Choroid plexus epithelial cell (primary cell): ENCODE measurements around the gene CSGALNACT2.

Experiments
- DNase-seq: peaks from one replicate; pipeline ENCODE4 v3.0.0-alpha.2; 2010; ENCODE audit warnings: low read depth
- H3K4me3 ChIP-seq: 2 replicates; pipeline ENCODE4 v1.5.1; 2011; ENCODE audit warnings: low read depth, mild to moderate bottlenecking, control low read depth, low read length, moderate library complexity
- TF ChIP-seq, protein P1 (sequence below): conservative IDR thresholded peaks from 2 replicates; pipeline ENCODE4 v1.5.1; 2011; ENCODE audit warnings: low read depth, mild to moderate bottlenecking, control low read depth, inconsistent platforms, low read length, moderate library complexity

The CSGALNACT2 gene, protein sequence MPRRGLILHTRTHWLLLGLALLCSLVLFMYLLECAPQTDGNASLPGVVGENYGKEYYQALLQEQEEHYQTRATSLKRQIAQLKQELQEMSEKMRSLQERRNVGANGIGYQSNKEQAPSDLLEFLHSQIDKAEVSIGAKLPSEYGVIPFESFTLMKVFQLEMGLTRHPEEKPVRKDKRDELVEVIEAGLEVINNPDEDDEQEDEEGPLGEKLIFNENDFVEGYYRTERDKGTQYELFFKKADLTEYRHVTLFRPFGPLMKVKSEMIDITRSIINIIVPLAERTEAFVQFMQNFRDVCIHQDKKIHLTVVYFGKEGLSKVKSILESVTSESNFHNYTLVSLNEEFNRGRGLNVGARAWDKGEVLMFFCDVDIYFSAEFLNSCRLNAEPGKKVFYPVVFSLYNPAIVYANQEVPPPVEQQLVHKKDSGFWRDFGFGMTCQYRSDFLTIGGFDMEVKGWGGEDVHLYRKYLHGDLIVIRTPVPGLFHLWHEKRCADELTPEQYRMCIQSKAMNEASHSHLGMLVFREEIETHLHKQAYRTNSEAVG

DNA sequence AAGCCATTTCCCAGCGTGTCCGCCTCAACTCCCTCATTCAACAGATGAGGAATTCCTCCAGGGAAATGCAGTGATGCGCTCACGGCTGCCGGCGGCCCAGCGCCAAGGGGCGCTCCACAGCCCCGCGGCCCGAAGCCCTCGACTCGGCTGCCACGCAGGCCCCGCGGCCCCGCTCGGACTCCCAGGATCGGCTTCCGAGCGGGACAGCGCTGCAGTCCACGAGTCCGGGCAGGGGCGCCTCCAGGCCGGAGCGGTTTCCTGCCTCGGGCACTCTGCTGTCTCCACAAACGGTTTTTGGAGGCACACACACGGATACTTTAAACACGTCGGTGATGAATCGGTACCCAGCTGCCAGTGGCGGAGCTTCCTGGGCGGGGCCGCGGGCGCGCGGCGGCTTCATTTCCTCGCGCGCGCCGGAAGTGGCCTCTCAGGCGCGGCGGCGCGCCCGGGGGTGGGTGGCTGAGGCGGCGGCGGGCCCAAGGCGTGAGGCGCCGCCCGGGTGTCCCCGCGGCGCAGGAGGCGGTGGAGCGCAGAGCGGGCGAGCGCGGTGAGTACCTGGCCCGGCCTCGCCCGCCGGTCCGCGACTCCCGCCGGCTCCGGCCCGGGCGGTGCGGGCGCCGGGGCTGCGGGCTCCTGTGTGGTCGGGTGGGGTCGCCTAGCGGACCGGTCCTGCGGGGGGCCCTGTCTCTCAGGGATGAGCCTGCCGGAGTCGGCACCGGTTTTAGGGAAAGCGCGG lies at the start of gene CSGALNACT2:
Gene CSGALNACT2 (plus strand): TSS at position 425 of the 736 bp plus-strand sequence. CDS start 16,705 bp downstream, outside the sequence.
- peak; percentile 83 for DNase-seq
- TF ChIP-seq, protein P1, sequence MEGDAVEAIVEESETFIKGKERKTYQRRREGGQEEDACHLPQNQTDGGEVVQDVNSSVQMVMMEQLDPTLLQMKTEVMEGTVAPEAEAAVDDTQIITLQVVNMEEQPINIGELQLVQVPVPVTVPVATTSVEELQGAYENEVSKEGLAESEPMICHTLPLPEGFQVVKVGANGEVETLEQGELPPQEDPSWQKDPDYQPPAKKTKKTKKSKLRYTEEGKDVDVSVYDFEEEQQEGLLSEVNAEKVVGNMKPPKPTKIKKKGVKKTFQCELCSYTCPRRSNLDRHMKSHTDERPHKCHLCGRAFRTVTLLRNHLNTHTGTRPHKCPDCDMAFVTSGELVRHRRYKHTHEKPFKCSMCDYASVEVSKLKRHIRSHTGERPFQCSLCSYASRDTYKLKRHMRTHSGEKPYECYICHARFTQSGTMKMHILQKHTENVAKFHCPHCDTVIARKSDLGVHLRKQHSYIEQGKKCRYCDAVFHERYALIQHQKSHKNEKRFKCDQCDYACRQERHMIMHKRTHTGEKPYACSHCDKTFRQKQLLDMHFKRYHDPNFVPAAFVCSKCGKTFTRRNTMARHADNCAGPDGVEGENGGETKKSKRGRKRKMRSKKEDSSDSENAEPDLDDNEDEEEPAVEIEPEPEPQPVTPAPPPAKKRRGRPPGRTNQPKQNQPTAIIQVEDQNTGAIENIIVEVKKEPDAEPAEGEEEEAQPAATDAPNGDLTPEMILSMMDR: no peak
- peak within 1 kb of the TSS; percentile 86 for H3K4me3 ChIP-seq

DNA sequence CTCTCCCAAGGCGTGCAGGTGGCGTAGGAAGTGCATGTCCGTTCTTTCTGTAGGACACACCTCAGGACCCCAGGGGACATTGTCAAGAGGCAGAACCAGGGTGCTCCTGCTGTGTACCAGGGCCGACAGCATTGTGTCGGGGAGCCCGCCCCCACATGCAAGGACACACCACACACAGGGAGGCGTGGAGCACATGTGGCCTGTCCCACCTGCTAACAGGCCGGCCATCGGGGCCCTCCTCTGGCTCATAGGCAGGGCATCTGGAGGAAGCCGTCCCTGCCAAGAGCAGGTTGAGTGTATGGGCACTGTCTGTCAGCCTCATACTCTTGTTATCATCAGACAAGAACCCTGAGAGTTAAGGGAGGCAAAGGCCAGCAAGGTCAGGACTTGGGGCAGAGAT lies 48.7 kb upstream of the CSGALNACT2 start:
- DNase-seq: no peak

DNA sequence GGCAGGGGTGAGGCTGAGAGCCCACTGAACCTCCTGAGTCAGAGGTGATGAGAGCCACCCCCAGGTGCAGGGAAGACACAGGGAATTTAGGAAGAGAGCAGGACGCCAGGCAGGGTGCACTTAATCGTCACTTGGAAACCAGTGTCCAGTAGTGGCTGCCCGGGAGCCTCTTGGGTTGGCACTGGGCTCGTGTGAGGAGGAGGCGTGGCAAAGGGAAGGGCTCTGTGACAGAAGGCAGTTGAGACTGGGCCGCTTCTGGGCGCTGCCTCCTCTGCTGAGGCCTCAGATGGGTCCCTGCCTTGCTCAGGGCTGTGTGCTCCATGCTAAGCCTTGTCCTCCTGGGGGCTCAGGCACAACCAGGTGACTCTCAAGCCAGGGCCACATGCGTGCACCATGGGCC lies 48.1 kb upstream of the CSGALNACT2 start:
- TF ChIP-seq, protein P1: no peak
- no peak overlapping the region for H3K4me3 ChIP-seq
- DNase-seq: no peak

More for the DNA sequence above, 48.7 kb upstream of the CSGALNACT2 start:
- TF ChIP-seq, protein P1: no peak
- no peak overlapping the region for H3K4me3 ChIP-seq

DNA sequence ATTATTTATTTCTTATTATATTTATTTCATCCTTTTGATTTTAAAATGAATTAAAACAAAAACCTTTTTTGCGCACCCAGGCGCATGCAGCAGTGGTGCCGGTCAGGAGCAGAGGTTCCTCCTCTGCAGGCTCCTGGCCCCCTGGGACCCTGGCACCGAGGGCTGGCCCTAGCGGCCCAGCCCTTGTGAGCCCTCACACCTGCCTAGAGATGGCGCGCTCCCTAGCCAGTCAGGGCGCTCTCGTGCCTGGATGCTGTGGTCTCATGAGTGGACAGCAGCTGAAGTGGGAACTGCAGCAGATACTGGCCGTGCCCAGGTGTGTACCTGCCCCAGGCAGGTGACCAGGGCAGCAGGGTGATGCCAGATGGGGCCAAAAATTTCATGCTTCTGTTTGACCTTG lies 47.6 kb upstream of the CSGALNACT2 start:
- H3K4me3 ChIP-seq: no peak overlapping the region
- TF ChIP-seq, protein P1: no peak
- no peak for DNase-seq

DNA sequence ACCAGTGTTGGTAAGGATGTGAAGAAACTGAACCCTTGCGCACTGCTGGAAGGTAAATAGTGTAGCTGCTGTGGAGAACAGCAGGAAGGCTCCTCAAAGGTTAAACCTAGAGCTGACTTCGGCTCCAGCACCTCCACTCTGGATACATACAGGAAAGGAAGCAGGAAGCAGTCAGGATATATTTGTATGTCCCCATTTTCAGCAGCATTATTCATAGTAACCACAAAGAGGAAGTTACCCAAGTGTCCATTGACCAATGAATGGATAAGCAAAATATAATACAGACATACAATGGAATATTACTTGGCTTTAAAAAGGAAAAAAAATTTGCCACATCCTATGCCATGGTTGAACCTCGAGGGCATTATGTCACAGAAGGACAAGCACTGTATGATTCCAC lies 46.4 kb upstream of the CSGALNACT2 start:
- DNase-seq: no peak
- no peak overlapping the region for H3K4me3 ChIP-seq
- TF ChIP-seq, protein P1: no peak

DNA sequence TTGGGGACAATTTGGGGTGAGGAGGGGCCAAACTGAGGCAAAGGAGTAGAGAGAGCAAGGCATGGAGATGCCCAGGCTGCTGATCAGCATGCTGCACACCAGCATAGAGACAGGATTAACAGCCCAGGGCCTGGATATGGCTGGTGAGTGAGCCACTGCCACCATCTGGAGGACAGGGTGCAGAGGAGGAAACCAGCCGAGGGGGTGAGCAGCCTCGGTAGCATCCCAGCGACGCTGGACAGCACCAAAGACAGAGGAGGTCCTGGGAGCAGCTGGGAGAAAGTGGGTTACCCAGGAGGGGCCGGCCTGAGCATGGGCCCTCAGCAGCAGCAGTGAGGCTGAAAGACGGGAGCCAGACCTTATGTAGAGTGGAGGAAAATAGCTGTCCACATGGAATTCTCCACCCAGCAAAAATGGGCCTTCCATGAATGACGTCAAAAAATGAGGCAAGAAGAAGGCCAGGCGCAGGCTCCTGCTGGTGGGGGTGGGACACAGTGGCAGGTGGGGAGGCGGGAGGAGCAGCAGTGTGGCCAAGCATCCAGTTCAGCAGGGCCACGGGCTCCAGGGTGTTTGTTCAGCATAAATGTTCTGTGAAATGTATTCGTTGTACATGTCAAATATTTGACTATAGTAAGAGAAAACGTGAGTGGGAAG lies 44.7 kb upstream of the CSGALNACT2 start:
- no peak for DNase-seq
- TF ChIP-seq, protein P1: no peak
- H3K4me3 ChIP-seq: no peak overlapping the region
